Brain microvascular endothelial cell (primary cell): ENCODE measurements around the gene NUFIP1.

Source experiments
- DNase-seq: peaks from one replicate; pipeline ENCODE4 v3.0.0-alpha.2; 2020
- H3K27ac ChIP-seq: fragments of 250-450 bp; sonication (Bioruptor Pico); 2 replicates; pipeline ENCODE4 v1.5.1; 2020; ENCODE audit warnings: mild to moderate bottlenecking, moderate library complexity
- H3K27me3 ChIP-seq: fragments of 250-450 bp; sonication (Bioruptor Pico); replicated peaks from 2 replicates; pipeline ENCODE4 v1.5.1; 2020; ENCODE audit warnings: mild to moderate bottlenecking
- H3K36me3 ChIP-seq: fragments of 250-450 bp; sonication (Bioruptor Pico); replicated peaks from 2 replicates; pipeline ENCODE4 v1.5.1; 2020; ENCODE audit warnings: mild to moderate bottlenecking
- H3K4me3 ChIP-seq: 2 replicates; pipeline ENCODE4 v1.5.1; 2011; ENCODE audit warnings: low read depth, mild to moderate bottlenecking, control low read depth, low read length, moderate library complexity
- CTCF ChIP-seq: IDR thresholded peaks from 2 replicates; pipeline ENCODE4 v1.5.1; 2011; ENCODE audit warnings: low read depth, mild to moderate bottlenecking, moderate library complexity, low read length, control low read depth, inconsistent platforms; ENCODE audit errors: missing control alignments
- in situ Hi-C: cut with HindIII; loops from 2 replicates; pipeline ENCODE4 v1.10.0; 2017; ENCODE audit warnings: low sequenced_read_pairs, low pct_ligation_motif_present

Gene NUFIP1

GRCh38 chr13:44938854-44939253, 50.4 kb downstream of the NUFIP1 start:
- no peak for DNase-seq
- Histone ChIP-seq H3K27ac (no peak overlapping the region), H3K36me3 (no peaks in the 10 kb centered on the region), H3K4me3 (no peak overlapping the region), H3K27me3 (no peaks in the 10 kb centered on the region)
- in situ Hi-C loops, result no loop called here
- no peak for TF ChIP-seq CTCF

GRCh38 chr13:44936246-44936645, 53.0 kb downstream of the NUFIP1 start:
- no peak for DNase-seq
- Histone ChIP-seq H3K4me3 (no peak overlapping the region), H3K36me3 (no peaks in the 10 kb centered on the region), H3K27me3 (no peaks in the 10 kb centered on the region), H3K27ac (peak overlapping the region; percentile 24)
- in situ Hi-C loops, result no loop called here
- no peak for TF ChIP-seq CTCF

- TF ChIP-seq CTCF, result no peak
- no peaks in the 10 kb centered on the region for H3K36me3 ChIP-seq
- no peak overlapping the region for H3K4me3 ChIP-seq
- DNase-seq, result no peak
- in situ Hi-C loops, result no loop called here
- H3K27me3 ChIP-seq, result no peaks in the 10 kb centered on the region
- peak overlapping the region; percentile 86 for H3K27ac ChIP-seq
Measured at GRCh38 chr13:44934724-44935123, 54.5 kb downstream of the NUFIP1 start.

DNA sequence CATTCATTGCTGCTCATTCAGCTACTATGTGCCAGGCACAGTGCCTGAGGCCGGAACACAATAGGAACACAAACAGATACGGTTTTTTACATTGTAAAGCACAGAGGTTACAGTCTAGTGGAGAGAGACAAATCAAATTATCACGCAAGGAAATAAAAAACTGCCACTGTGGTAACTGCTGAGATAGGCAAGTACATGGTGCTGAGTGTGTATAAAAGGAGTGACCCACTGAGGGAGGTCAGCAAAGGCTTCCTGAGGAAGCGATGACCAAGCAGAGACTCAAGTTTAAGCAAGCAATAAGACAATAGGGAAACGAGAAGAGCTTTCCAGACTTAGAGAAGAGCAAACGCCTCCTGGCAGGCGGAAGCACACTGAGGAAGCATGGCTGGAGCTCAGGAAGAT, 56.4 kb downstream of the NUFIP1 start:
- peak; percentile 84 for DNase-seq
- in situ Hi-C loops, result no loop called here
- H3K27me3 ChIP-seq, result no peaks in the 10 kb centered on the region
- no peak for TF ChIP-seq CTCF
- no peak overlapping the region for H3K4me3 ChIP-seq
- H3K36me3 ChIP-seq, result no peaks in the 10 kb centered on the region
- peak overlapping the region; percentile 86 for H3K27ac ChIP-seq

- in situ Hi-C loops, result no loop called here
- peak; percentile 71 for DNase-seq
- no peaks in the 10 kb centered on the region for H3K36me3 ChIP-seq
- H3K4me3 ChIP-seq, result no peak overlapping the region
- TF ChIP-seq CTCF, result no peak
- H3K27me3 ChIP-seq, result no peaks in the 10 kb centered on the region
- peak overlapping the region; percentile 86 for H3K27ac ChIP-seq
Measured at GRCh38 chr13:44932171-44932849, 57.0 kb downstream of the NUFIP1 start.
